Stimulated activated effector memory CD8-positive, alpha-beta T cell treated with anti-CD3 and anti-CD28 coated beads, Interleukin-12 subunit alpha, Interleukin-12 subunit beta, amount 100 ng/mL, for 72 hours (primary cell): ENCODE data around the gene PRR15L.

Experiments
- ATAC-seq: fragments of 150-1000 bp; cut with Tn5 transposase; 2 replicates; pipeline ENCODE4 v1.10.0; 2021
- DNase-seq, 2 donors: peaks; one replicate each; pipeline ENCODE4 v3.0.0; 2021 to 2022; ENCODE audit warnings: low spot score in 2 of 2
- H3K27ac Mint-ChIP-seq: one replicate; pipeline ENCODE4 v1.8.0; 2022; ENCODE audit warnings: mild to moderate bottlenecking, mixed read lengths
- H3K36me3 Mint-ChIP-seq: one replicate; pipeline ENCODE4 v1.8.0; 2022; ENCODE audit warnings: mild to moderate bottlenecking, mixed read lengths
- H3K4me1 Mint-ChIP-seq: one replicate; pipeline ENCODE4 v1.8.0; 2022; ENCODE audit warnings: mixed read lengths
- H3K4me3 Mint-ChIP-seq: one replicate; pipeline ENCODE4 v1.8.0; 2022; ENCODE audit warnings: mild to moderate bottlenecking, mixed read lengths
- H3K9me3 Mint-ChIP-seq: one replicate; pipeline ENCODE4 v1.8.0; 2022; ENCODE audit warnings: mixed read lengths

Gene PRR15L

GRCh38 chr17:47955497-47956461 is 1.9 kb downstream of the PRR15L start:
- no peak overlapping the region for H3K27ac Mint-ChIP-seq
- H3K36me3 Mint-ChIP-seq, result no peaks in the 10 kb centered on the region
- DNase-seq (no peak), ATAC-seq (no peak)
- no peaks in the 10 kb centered on the region for H3K9me3 Mint-ChIP-seq
- no peak overlapping the region for H3K4me3 Mint-ChIP-seq
- H3K4me1 Mint-ChIP-seq, result no peaks in the 10 kb centered on the region

DNA sequence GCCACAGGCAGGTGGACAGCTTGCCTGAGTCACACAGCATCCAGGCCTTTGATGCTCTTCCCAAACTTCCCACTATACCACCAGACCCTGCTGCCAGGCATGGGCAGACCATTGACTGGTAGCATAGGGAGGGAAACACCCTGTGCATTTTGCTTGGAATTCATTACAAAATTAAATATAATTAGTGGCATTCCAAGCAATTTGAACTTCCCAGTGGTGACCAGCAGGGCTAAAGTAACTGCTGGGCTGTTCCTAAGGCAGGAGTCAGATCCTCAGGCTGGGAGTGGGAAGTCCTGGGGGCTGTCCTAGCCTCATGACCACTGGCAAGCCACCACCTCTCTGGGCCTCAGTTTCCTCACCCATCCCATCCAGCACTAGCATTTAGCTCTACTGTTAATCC is 3.8 kb downstream of the PRR15L start:
- no peak for DNase-seq
- H3K4me3 Mint-ChIP-seq, result no peak overlapping the region
- ATAC-seq, result no peak
- no peaks in the 10 kb centered on the region for H3K9me3 Mint-ChIP-seq
- peaks cover 12% of the 10 kb centered on the region for H3K4me1 Mint-ChIP-seq
- peaks cover 8% of the 10 kb centered on the region for H3K36me3 Mint-ChIP-seq
- no peak overlapping the region for H3K27ac Mint-ChIP-seq

DNA sequence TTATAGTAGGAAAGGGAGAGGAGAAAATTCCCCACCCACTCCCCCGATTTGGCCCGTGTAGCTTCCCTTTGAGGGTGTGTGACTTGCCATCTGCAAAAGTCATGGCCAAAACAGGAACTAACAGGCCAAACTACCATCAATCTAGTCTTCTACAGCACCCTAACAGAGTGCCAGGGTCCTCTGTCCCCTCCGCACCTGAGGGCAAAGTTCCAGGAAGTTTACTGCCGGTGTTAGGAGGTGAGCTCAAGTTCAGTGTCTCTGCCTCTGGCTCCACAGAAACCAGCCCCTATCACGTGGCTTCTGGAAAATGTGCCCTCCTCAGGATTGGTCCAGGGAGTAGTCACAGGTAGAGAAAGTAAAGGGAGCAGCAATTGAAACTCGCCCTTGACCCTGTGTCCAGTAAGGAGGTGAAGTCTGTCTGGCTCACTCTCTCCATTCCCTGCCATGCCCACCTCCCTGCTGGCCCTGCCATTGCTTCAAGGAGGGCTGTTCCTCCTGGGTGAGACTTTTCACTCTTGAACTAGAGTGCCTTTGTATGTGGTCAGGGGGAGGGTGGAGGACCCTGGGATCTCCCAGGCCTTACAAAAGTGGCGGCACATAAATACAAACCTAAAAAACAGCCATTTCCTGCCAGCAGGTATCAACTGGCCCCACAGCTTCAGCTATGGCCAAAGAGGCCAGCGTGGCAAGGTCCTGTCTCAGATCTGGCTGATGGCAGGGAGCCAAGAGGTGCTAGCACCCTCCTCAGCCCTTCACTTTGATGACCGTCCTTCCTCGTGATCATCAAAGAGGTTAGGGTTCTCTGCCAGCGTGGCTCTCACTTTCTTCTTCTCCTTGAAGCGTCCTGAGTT is 5.3 kb downstream of the PRR15L start:
- DNase-seq, result no peak
- ATAC-seq, result no peak
- no peaks in the 10 kb centered on the region for H3K9me3 Mint-ChIP-seq
- peaks cover 15% of the 10 kb centered on the region for H3K4me1 Mint-ChIP-seq
- peak overlapping the region; percentile 14 for H3K27ac Mint-ChIP-seq
- H3K4me3 Mint-ChIP-seq, result no peak overlapping the region
- peaks cover 21% of the 10 kb centered on the region for H3K36me3 Mint-ChIP-seq

DNA sequence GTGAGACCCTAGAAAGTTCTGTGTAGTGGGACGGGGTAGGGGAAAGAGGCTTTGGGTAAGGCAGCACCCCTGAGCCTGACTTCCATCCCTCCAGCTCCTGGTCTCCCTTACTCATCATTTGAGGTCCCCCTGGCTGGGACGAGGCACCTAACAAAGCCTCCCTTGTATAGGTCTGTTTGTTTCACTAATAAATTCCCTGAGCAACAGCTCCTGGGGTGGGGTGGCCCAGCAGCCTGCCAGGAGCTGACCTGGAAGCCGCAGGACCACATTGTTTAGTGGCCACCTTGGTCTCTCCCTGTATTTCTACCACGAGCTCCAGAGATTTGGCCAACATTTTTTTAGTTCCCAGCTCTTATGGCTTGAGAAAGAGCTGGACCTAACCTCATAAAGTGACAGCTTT is 7.2 kb downstream of the PRR15L start:
- DNase-seq (no peak), ATAC-seq (no peak)
- no peak overlapping the region for H3K4me3 Mint-ChIP-seq
- H3K36me3 Mint-ChIP-seq, result peaks cover 40% of the 10 kb centered on the region
- peaks cover 25% of the 10 kb centered on the region for H3K4me1 Mint-ChIP-seq
- H3K27ac Mint-ChIP-seq, result peak overlapping the region; percentile 63
- H3K9me3 Mint-ChIP-seq, result no peaks in the 10 kb centered on the region

- no peak for ATAC-seq
- no peak for DNase-seq
- Mint-ChIP-seq H3K4me1 (peaks cover 30% of the 10 kb centered on the region), H3K9me3 (no peaks in the 10 kb centered on the region), H3K27ac (peak overlapping the region; percentile 63), H3K4me3 (peak overlapping the region; percentile 49), H3K36me3 (peaks cover 45% of the 10 kb centered on the region)
Observed at GRCh38 chr17:47949946-47950345, 7.7 kb downstream of the PRR15L start.

DNA sequence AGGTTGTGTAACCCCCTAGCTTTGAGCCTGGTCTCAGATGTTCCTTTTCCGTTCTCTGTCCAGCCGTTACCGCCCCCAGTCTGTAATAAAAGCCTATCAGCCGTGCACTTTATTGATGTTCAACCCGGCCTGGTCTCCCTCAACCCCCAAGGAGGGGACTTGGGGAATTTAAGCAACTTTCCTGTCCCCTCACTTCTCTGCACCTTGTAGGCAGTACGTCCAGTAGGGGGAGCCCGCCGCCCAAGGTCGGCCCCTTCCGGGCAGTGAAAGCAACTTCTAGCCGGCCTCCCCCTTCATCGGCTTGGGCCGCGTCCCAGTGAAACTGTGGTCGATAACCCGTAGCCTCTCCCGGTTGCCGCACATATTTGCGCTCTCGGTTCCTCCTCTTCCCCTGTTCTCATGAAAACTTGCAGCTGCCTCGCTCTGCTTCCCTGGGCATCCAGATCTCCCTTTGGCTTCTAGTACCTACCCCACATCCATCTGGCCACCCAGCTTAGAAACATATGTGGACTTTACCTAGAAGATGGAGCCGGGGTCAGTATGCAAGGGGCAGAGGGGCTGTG is 8.4 kb downstream of the PRR15L start:
- Mint-ChIP-seq H3K4me3 (peak overlapping the region; percentile 49), H3K9me3 (no peaks in the 10 kb centered on the region), H3K4me1 (peaks cover 37% of the 10 kb centered on the region), H3K36me3 (peaks cover 52% of the 10 kb centered on the region), H3K27ac (peak overlapping the region; percentile 63)
- ATAC-seq (peak; percentile 78), DNase-seq (peak; percentile 83 to 91)

DNA sequence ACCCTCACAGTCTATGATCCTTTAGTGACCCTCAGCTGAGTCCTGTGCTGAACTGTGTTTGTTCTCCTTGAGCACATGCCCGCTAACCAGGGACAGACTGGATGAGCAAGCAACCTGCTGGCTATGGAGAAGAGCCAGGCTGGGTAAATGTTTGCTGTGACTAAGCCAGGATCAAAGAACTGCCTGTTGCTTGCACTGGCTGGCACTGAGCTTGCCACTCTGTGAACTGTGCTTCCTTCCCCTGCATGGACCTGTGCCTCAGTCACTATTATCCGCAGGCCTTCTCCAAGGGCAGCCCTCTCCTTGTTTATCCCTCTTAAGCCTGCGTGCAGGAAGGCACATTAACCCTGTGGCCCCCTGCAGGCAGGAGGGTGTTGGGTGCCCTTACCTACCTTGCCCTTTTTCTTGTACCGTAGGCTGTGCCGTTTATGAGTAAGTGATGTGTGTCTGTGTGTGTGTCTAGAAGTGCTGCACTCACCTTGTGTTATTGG is 8.9 kb downstream of the PRR15L start:
- Mint-ChIP-seq H3K4me1 (peaks cover 41% of the 10 kb centered on the region), H3K4me3 (no peak overlapping the region), H3K9me3 (no peaks in the 10 kb centered on the region), H3K36me3 (peaks cover 53% of the 10 kb centered on the region), H3K27ac (peak overlapping the region; percentile 63)
- ATAC-seq (no peak), DNase-seq (no peak)

DNA sequence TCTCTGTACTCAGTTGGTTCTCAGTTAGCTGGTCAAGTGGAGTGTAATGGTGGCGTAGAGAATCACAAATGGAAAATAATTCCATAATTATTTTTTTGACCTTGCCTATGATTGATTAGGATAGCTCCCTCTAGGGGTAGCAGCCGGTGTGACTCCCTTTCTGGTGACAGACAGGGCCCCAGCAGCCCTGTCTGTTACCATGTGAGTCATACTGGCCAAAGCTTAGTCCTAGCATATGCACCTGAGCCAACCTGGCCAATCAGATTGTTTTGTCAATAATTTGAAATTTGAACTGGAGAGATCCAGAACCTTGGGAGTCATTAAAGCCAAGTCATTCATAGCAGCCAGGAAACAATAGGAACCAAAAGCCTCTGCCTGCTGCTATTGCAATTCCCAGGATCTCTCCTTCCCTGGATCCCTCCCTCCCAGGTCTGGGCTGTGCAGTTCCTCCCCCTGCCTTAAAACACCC is 10.7 kb downstream of the PRR15L start:
- no peak overlapping the region for H3K4me3 Mint-ChIP-seq
- peaks cover 53% of the 10 kb centered on the region for H3K36me3 Mint-ChIP-seq
- peaks cover 53% of the 10 kb centered on the region for H3K4me1 Mint-ChIP-seq
- ATAC-seq, result peak; percentile 93
- no peaks in the 10 kb centered on the region for H3K9me3 Mint-ChIP-seq
- H3K27ac Mint-ChIP-seq, result peak overlapping the region; percentile 73
- peak; percentile 52 to 85 for DNase-seq

GRCh38 chr17:47946516-47946915 is 11.2 kb downstream of the PRR15L start:
- Mint-ChIP-seq H3K27ac (peak overlapping the region; percentile 73), H3K36me3 (peaks cover 53% of the 10 kb centered on the region), H3K9me3 (no peaks in the 10 kb centered on the region), H3K4me1 (peaks cover 56% of the 10 kb centered on the region), H3K4me3 (no peak overlapping the region)
- no peak for DNase-seq
- ATAC-seq, result no peak

DNA sequence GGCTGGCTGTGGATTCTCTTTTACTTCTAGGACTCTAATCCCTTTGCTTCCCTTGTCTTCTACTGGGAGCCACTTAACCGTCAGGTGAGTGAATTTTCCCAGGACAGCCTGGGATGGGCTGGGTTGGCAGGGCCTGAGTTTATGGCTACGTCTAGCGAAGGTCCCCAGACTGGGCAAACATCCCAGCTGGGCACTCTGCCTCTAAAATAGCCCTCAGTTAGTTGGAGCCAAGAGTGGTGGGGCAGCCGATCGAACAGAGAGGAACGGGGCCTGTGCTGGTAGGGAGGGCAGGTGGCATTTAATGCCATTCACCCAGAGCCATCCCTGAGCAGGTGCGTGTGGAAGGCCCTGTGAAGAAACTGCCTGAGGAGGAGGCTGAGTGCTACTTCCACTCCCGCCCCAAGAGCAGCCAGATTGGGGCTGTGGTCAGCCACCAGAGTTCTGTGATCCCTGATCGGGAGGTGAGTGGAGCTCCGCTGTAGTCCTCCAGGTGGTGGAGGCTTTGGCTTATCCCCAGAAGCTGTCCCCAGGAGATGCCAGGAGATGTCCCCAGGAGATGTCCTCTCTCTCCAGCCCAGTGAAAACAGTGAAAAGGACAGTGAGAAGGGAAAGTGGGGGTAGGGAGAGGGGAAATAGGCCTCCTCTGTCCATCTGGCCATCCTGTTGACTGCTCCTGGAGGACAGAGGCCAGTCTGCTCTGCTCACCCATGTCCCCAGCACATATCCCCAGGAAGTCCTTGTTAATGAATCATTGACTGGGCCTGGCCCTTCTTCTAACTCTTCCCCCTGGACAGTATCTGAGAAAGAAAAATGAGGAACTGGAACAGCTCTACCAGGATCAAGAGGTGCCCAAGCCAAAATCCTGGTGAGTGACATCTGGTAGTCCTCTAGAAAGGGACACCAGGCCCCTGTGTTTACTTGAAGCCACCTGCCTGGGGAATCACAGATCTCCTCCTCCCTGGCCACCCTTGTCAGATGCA is 11.9 kb downstream of the PRR15L start:
- DNase-seq, result no peak
- peaks cover 60% of the 10 kb centered on the region for H3K36me3 Mint-ChIP-seq
- H3K4me1 Mint-ChIP-seq, result peaks cover 63% of the 10 kb centered on the region
- peak overlapping the region; percentile 71 for H3K27ac Mint-ChIP-seq
- ATAC-seq, result no peak
- peaks cover 3% of the 10 kb centered on the region for H3K9me3 Mint-ChIP-seq
- peak overlapping the region; percentile 10 for H3K4me3 Mint-ChIP-seq

- H3K9me3 Mint-ChIP-seq, result peaks cover 4% of the 10 kb centered on the region
- ATAC-seq, result no peak
- H3K4me3 Mint-ChIP-seq, result peak overlapping the region; percentile 10
- peaks cover 63% of the 10 kb centered on the region for H3K36me3 Mint-ChIP-seq
- H3K27ac Mint-ChIP-seq, result peak overlapping the region; percentile 71
- no peak for DNase-seq
- H3K4me1 Mint-ChIP-seq, result peaks cover 65% of the 10 kb centered on the region
Observed at GRCh38 chr17:47945080-47945479, 12.6 kb downstream of the PRR15L start.

DNA sequence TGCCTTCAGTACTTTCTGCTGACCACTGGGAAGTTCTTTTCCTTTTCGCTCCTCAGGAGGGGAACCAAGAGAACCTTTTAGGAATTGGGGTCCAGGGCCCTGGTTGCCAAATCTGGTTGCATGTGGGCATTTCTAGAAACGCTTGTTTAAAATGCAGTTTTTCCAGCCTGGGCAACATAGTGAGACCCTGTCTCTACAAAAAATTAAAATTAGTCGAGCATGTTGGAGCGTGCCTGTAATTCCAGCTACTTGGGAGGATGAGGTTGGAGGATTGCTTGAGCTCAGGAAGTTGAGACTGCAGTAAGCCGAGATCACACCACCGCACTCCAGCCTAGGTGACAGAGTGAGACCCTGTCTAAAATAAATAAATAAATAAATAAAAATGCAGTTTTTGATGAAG is 15.1 kb downstream of the PRR15L start:
- peak overlapping the region; percentile 82 for H3K27ac Mint-ChIP-seq
- peaks cover 43% of the 10 kb centered on the region for H3K36me3 Mint-ChIP-seq
- ATAC-seq (no peak), DNase-seq (no peak)
- H3K4me1 Mint-ChIP-seq, result peaks cover 59% of the 10 kb centered on the region
- peaks cover 4% of the 10 kb centered on the region for H3K9me3 Mint-ChIP-seq
- peak overlapping the region; percentile 69 for H3K4me3 Mint-ChIP-seq

DNA sequence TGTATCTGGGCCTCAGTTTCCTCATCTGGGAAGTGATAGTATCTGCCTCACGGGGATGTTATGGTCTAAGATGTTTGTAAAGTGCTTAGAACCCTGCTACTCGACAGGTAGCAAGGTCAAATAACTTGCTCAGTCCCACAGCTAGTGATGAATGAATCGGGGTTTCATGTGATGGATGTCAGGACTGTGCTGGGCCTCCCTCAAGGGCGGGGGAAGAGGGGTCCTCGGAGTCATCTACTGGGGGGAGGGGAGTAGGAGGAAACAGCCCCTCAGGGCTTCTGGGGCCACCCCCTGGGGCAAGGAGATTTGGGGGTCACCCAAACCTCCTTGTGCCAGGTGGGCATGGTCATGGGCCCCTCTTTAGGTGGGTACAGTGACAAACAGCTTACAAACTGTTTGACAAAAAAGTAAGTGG is 15.6 kb downstream of the PRR15L start:
- Mint-ChIP-seq H3K27ac (peak overlapping the region; percentile 82), H3K4me1 (peaks cover 59% of the 10 kb centered on the region), H3K36me3 (peaks cover 39% of the 10 kb centered on the region), H3K9me3 (peaks cover 4% of the 10 kb centered on the region), H3K4me3 (peak overlapping the region; percentile 69)
- DNase-seq (no peak), ATAC-seq (no peak)
